ENCODE results near the gene SLC25A43.
"Not testable (repeated sequence)": the region's sequence is repeated elsewhere in the genome, so short reads cannot be mapped to it uniquely, and the experiment has no call there.

Gene SLC25A43

DNA sequence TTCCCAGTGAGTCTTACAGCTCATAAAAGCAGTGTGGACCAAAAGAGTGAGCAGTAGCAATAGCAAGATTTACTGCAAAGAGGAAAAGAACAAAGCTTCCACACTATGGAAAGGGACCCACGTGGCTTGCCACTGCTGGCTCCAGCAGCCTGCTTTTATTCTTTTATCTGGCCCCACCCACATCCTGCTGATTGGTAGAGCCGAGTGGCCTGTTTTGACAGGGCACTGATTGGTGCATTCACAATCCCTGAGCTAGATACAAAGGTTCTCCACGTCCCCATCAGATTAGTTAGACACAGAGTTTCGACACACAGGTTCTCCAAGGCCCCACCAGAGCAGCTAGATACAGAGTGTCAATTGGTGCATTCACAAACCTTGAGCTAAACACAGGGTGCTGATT, 12.5 kb upstream of the SLC25A43 start:
- not testable (repeated sequence) for H3K9me3 ChIP-seq (ENCODE audit: control insufficient read depth in 1 of 2, low read length in 2 of 2); H3K27ac ChIP-seq (ENCODE audit: low read length); H3K27me3 ChIP-seq (ENCODE audit: low read depth, low read length); H3K36me3 ChIP-seq (ENCODE audit: control insufficient read depth in 1 of 2, insufficient read depth in 2 of 2, low read length in 2 of 2); H3K4me3 ChIP-seq (ENCODE audit: low read depth in 1 of 2, low read length in 2 of 2); H3K4me1 ChIP-seq (ENCODE audit: control insufficient read depth in 1 of 2, insufficient read depth in 2 of 2, low read length in 2 of 2)

DNA sequence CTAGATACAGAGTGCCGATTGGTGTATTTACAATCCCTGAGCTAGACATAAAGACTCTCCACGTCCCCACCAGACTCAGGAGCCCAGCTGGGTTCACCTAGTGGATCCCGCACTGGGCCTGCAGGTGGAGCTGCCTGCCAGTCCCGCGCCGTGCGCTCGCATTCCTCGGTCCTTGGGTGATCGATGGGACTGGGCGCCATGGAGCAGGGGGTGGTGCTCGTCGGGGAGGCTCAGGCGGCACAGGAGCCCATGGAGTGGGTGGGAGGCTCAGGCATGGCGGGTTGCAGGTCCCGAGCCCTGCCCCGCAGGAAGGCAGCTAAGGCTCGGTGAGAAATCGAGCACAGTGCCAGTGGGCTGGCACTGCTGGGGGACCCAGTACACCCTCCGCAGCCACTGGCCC, 11.7 kb upstream of the SLC25A43 start:
- not testable (repeated sequence) for H3K4me3 ChIP-seq (ENCODE audit: low read depth in 1 of 2, low read length in 2 of 2); H3K27ac ChIP-seq (ENCODE audit: low read length); H3K4me1 ChIP-seq (ENCODE audit: control insufficient read depth in 1 of 2, insufficient read depth in 2 of 2, low read length in 2 of 2); H3K27me3 ChIP-seq (ENCODE audit: low read depth, low read length); H3K36me3 ChIP-seq (ENCODE audit: control insufficient read depth in 1 of 2, insufficient read depth in 2 of 2, low read length in 2 of 2); H3K9me3 ChIP-seq (ENCODE audit: control insufficient read depth in 1 of 2, low read length in 2 of 2)

DNA sequence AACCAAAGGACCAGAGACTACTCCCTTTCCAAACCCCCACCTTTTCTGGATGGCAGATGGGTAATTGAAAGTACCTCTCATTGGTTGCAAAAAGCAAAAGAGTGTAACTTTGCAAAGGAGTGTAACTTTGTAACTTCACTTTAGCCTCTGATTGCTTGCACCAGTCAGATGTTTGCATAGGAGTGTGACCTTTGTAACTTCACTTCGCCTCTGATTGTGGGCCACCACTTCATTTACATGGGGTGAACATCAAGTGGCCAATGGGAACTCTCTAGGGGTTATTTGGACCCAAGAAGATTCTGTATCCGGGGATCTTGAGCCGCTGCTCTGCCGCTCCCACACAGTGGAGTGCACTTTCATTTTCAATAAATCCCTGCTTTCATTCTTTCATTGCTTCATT, 9.9 kb upstream of the SLC25A43 start:
- Histone ChIP-seq H3K36me3 (ENCODE audit: control insufficient read depth in 1 of 2, insufficient read depth in 2 of 2, low read length in 2 of 2) (no peaks in the 10 kb centered on the region), H3K27me3 (ENCODE audit: low read depth, low read length) (no peaks in the 10 kb centered on the region), H3K27ac (ENCODE audit: low read length) (no peak overlapping the region), H3K4me3 (ENCODE audit: low read depth in 1 of 2, low read length in 2 of 2) (no peak overlapping the region), H3K9me3 (ENCODE audit: control insufficient read depth in 1 of 2, low read length in 2 of 2) (no peaks in the 10 kb centered on the region), H3K4me1 (ENCODE audit: control insufficient read depth in 1 of 2, insufficient read depth in 2 of 2, low read length in 2 of 2) (no peaks in the 10 kb centered on the region)

DNA sequence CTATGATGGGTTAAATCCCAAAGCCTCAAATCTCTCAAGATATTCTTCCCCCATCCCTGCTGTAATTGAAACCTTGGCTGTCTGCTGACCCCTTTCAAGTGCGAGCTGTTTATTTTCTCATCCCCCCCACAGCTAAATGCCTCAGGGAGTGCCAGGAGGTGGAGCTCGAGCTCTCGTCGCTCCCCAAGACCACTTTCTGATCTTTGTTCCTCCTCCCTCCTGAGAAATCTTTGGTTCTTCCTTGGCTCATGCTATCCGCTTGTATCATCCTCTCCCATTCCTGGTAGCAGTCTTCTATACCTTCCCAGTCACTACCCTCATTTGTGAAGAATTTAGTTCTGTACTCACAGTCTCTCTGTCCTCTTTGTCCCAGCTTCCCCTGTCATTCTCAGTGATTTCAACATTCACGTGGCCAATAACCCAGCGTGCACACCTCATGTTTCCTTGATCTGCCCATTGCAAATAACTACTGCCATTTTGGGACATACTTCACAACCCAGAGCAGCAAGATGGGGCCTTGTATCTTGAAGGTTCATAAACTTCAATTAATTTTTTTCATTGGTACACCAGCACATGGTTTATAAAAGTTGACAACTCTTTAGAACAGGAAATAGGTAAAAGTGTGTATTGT, 9.2 kb upstream of the SLC25A43 start:
- no peaks in the 10 kb centered on the region for H3K27me3 ChIP-seq (ENCODE audit: low read depth, low read length)
- no peaks in the 10 kb centered on the region for H3K4me1 ChIP-seq (ENCODE audit: control insufficient read depth in 1 of 2, insufficient read depth in 2 of 2, low read length in 2 of 2)
- H3K9me3 ChIP-seq (ENCODE audit: control insufficient read depth in 1 of 2, low read length in 2 of 2) = no peaks in the 10 kb centered on the region
- H3K4me3 ChIP-seq (ENCODE audit: low read depth in 1 of 2, low read length in 2 of 2) = no peak overlapping the region
- H3K27ac ChIP-seq (ENCODE audit: low read length) = peak overlapping the region; percentile 36
- H3K36me3 ChIP-seq (ENCODE audit: control insufficient read depth in 1 of 2, insufficient read depth in 2 of 2, low read length in 2 of 2) = no peaks in the 10 kb centered on the region

DNA sequence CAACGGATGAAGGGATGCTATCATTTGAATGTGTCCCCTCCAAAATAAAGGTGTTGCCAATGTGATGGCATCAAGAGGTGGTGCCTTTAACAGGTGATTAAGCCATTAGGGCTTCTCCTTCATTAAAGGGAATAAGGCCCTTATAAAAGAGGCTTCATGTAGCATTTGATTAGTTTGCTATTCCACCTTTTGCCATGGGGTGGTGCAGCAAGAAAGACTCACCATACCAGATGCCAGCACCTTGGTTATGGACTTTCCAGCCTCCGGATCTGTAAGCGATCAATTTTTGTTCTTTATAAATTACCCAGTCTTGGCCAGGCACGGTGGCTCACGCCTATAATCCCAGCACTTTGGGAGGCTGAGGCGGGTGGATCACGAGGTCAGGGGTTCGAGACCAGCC, 7.9 kb upstream of the SLC25A43 start:
- H3K4me1 ChIP-seq (ENCODE audit: control insufficient read depth in 1 of 2, insufficient read depth in 2 of 2, low read length in 2 of 2) = no peaks in the 10 kb centered on the region
- H3K36me3 ChIP-seq (ENCODE audit: control insufficient read depth in 1 of 2, insufficient read depth in 2 of 2, low read length in 2 of 2) = no peaks in the 10 kb centered on the region
- H3K27me3 ChIP-seq (ENCODE audit: low read depth, low read length) = no peaks in the 10 kb centered on the region
- no peaks in the 10 kb centered on the region for H3K9me3 ChIP-seq (ENCODE audit: control insufficient read depth in 1 of 2, low read length in 2 of 2)
- H3K4me3 ChIP-seq (ENCODE audit: low read depth in 1 of 2, low read length in 2 of 2) = no peak overlapping the region
- no peak overlapping the region for H3K27ac ChIP-seq (ENCODE audit: low read length)

DNA sequence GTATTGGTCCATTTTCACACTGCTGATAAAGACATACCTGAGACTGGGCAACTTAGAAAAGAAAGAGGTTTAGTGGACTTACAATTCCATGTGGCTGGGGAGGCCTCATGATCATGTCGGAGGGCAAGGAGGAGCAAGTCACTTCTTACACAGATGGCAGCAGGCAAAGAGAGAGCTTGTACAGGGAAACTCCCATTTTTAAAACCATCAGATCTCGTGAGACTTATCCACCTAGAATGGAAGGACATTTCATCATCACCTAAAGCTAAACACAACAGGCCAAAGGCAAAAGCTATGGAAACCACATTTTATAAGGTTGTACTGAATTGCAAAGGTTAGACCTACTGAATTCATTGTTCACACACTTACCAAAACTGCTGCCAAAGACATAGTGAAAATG, 6.0 kb upstream of the SLC25A43 start:
- no peaks in the 10 kb centered on the region for H3K9me3 ChIP-seq (ENCODE audit: control insufficient read depth in 1 of 2, low read length in 2 of 2)
- no peaks in the 10 kb centered on the region for H3K36me3 ChIP-seq (ENCODE audit: control insufficient read depth in 1 of 2, insufficient read depth in 2 of 2, low read length in 2 of 2)
- no peaks in the 10 kb centered on the region for H3K4me1 ChIP-seq (ENCODE audit: control insufficient read depth in 1 of 2, insufficient read depth in 2 of 2, low read length in 2 of 2)
- H3K27ac ChIP-seq (ENCODE audit: low read length) = no peak overlapping the region
- no peaks in the 10 kb centered on the region for H3K27me3 ChIP-seq (ENCODE audit: low read depth, low read length)
- no peak overlapping the region for H3K4me3 ChIP-seq (ENCODE audit: low read depth in 1 of 2, low read length in 2 of 2)

DNA sequence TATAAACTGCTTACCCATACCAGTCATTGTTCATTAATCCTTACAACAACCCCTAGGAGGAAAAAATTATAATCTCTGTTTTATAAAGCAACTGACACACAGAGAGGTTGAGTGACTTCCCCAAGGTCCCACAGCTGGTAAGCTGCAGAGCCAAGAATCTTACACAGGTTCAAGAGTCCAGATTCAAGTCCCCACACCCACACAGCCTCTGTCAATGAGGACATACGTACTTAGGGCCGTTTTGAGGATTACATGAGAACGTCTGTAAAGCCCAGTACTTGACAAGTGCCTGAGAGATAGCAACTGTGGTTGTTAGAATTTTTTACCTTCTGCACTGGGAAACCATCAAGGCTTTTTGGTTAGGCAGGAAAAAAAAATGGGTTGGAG, 556 bp upstream of the SLC25A43 start:
- peak overlapping the region; percentile 75 for H3K27ac ChIP-seq (ENCODE audit: low read length)
- H3K9me3 ChIP-seq (ENCODE audit: control insufficient read depth in 1 of 2, low read length in 2 of 2) = no peaks in the 10 kb centered on the region
- H3K4me1 ChIP-seq (ENCODE audit: control insufficient read depth in 1 of 2, insufficient read depth in 2 of 2, low read length in 2 of 2) = peaks cover 3 to 4% of the 10 kb centered on the region in 2 donors
- H3K36me3 ChIP-seq (ENCODE audit: control insufficient read depth in 1 of 2, insufficient read depth in 2 of 2, low read length in 2 of 2) = no peaks in the 10 kb centered on the region
- H3K4me3 ChIP-seq (ENCODE audit: low read depth in 1 of 2, low read length in 2 of 2) = peak overlapping the region; percentile 57 to 66
- no peaks in the 10 kb centered on the region for H3K27me3 ChIP-seq (ENCODE audit: low read depth, low read length)

DNA sequence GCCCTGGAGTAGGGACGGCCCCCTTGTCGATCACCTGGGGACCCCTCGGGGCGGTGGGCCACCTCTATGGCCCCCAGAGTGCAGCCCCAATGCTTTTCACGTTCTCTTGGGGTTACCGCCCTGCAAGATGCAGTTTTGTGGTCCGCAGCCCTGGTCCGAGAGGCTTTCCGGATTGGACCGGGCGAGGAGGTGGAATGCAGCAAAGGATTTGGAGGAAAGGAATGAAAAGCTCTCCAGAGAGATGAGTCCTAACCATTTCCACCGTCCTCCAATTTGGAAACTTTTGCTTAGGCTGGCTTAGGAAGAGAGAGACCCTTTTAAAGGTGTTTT, 601 bp downstream of the SLC25A43 start:
- Histone ChIP-seq H3K4me3 (ENCODE audit: low read depth in 1 of 2, low read length in 2 of 2) (peak overlapping the region; percentile 65 to 66), H3K9me3 (ENCODE audit: control insufficient read depth in 1 of 2, low read length in 2 of 2) (no peaks in the 10 kb centered on the region), H3K4me1 (ENCODE audit: control insufficient read depth in 1 of 2, insufficient read depth in 2 of 2, low read length in 2 of 2) (peaks cover 3 to 4% of the 10 kb centered on the region in 2 donors), H3K27me3 (ENCODE audit: low read depth, low read length) (no peaks in the 10 kb centered on the region), H3K27ac (ENCODE audit: low read length) (peak overlapping the region; percentile 39), H3K36me3 (ENCODE audit: control insufficient read depth in 1 of 2, insufficient read depth in 2 of 2, low read length in 2 of 2) (no peaks in the 10 kb centered on the region)

DNA sequence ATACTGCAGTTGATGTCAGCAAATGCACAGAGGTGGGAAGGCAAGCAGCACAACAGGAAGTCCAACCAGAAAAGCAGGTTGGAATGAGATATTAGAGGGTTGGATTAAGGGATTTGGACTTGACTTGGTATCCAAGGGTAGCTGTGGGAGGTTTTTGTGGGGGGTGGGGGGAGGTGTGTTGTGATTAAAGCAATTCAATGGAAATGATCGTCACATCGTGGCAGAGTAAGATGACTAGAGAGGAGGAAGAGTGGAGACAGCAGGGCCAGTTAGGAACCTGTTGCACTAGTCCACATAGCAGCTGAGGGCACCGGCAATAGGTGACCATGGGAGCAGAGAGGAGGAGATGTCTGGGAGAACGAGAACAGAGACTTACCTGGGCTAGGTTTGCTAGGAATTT, 2.4 kb downstream of the SLC25A43 start:
- Histone ChIP-seq H3K36me3 (ENCODE audit: control insufficient read depth in 1 of 2, insufficient read depth in 2 of 2, low read length in 2 of 2) (no peaks in the 10 kb centered on the region), H3K27ac (ENCODE audit: low read length) (no peak overlapping the region), H3K9me3 (ENCODE audit: control insufficient read depth in 1 of 2, low read length in 2 of 2) (no peaks in the 10 kb centered on the region), H3K4me1 (ENCODE audit: control insufficient read depth in 1 of 2, insufficient read depth in 2 of 2, low read length in 2 of 2) (peaks cover 3 to 4% of the 10 kb centered on the region in 2 donors), H3K27me3 (ENCODE audit: low read depth, low read length) (no peaks in the 10 kb centered on the region), H3K4me3 (ENCODE audit: low read depth in 1 of 2, low read length in 2 of 2) (no peak overlapping the region)

DNA sequence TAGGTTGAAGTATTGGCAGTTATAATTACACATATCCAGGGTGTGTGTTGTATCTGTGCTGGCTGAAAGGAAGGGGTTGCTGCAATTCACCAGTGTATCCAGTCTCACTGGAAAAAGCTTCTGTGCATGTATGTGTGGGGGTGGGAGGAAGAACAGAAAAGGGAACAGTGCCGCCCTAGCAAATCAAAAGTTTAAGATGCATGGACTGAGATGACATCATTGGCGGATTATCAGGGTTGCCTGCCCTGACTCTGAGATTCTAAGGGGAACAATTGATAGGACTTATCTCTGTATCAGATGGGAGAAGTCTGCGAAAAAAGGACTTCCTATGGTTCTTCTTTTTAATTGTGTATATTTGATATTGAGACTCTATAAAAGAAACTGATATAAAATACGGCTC, 3.5 kb downstream of the SLC25A43 start:
- Histone ChIP-seq H3K27ac (ENCODE audit: low read length) (no peak overlapping the region), H3K9me3 (ENCODE audit: control insufficient read depth in 1 of 2, low read length in 2 of 2) (no peaks in the 10 kb centered on the region), H3K4me1 (ENCODE audit: control insufficient read depth in 1 of 2, insufficient read depth in 2 of 2, low read length in 2 of 2) (peaks cover 3 to 4% of the 10 kb centered on the region in 2 donors), H3K27me3 (ENCODE audit: low read depth, low read length) (no peaks in the 10 kb centered on the region), H3K36me3 (ENCODE audit: control insufficient read depth in 1 of 2, insufficient read depth in 2 of 2, low read length in 2 of 2) (no peaks in the 10 kb centered on the region), H3K4me3 (ENCODE audit: low read depth in 1 of 2, low read length in 2 of 2) (no peak overlapping the region)

DNA sequence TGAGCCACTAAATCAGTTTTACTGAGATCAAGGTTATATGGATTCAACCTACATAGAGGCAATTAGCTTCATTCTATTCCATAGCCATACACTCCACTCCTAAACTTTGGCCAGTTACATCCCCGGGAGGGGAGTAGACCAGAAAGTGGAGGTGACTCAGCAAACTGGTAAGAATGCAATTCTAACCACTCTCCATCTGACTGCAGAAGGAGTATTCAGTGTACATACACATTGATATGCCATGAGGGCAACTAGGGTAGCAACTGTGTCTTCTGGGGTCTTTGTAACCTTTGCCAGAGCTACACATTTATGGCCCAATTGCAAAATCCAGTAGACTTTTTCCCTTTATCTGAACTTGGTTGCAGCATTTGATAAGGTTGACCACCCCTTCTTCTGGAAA, 7.6 kb downstream of the SLC25A43 start:
- Histone ChIP-seq H3K9me3 (ENCODE audit: control insufficient read depth in 1 of 2, low read length in 2 of 2) (no peaks in the 10 kb centered on the region), H3K36me3 (ENCODE audit: control insufficient read depth in 1 of 2, insufficient read depth in 2 of 2, low read length in 2 of 2) (no peaks in the 10 kb centered on the region)

DNA sequence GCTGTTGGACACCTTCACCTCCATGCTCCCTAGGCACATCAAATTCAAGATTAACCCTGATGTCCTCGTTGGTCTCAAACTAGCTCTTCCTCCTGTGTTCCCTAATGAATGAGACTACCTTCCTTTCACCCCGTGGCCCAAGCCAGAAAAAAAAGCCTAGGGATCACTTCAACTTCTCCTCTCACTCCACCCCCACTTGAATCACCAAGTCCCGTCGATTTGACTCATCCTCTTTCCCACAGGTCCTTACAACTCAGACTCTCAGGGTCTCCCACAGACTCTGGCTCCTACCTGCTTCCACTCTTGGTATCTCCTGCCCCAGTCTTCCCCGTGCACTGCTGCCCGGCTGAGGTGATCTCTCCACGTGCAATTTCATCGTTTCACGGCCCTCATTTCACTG, 8.5 kb downstream of the SLC25A43 start:
- H3K27ac ChIP-seq (ENCODE audit: low read length) = no peak overlapping the region
- no peak overlapping the region for H3K4me3 ChIP-seq (ENCODE audit: low read depth in 1 of 2, low read length in 2 of 2)
- no peaks in the 10 kb centered on the region for H3K9me3 ChIP-seq (ENCODE audit: control insufficient read depth in 1 of 2, low read length in 2 of 2)
- H3K36me3 ChIP-seq (ENCODE audit: control insufficient read depth in 1 of 2, insufficient read depth in 2 of 2, low read length in 2 of 2) = no peaks in the 10 kb centered on the region
- H3K27me3 ChIP-seq (ENCODE audit: low read depth, low read length) = no peaks in the 10 kb centered on the region
- H3K4me1 ChIP-seq (ENCODE audit: control insufficient read depth in 1 of 2, insufficient read depth in 2 of 2, low read length in 2 of 2) = no peaks in the 10 kb centered on the region

More for the DNA sequence above, 7.6 kb downstream of the SLC25A43 start:
- Histone ChIP-seq H3K4me3 (ENCODE audit: low read depth in 1 of 2, low read length in 2 of 2) (no peak overlapping the region), H3K27ac (ENCODE audit: low read length) (no peak overlapping the region), H3K4me1 (ENCODE audit: control insufficient read depth in 1 of 2, insufficient read depth in 2 of 2, low read length in 2 of 2) (no peaks in the 10 kb centered on the region), H3K27me3 (ENCODE audit: low read depth, low read length) (no peaks in the 10 kb centered on the region)

Data from muscle layer of duodenum (tissue), 2 donors.